ENCODE data around the gene TRPV6. TPM values are rescaled to one million over a fixed set of nuclear protein-coding genes. Genes with fewer than 3 reads are reported as not detected.

The TRPV6 gene
- total and polyA plus RNA-seq, 9 donors, result 0.03 to 9.7 (median 0.51) TPM; not detected in 4

DNA sequence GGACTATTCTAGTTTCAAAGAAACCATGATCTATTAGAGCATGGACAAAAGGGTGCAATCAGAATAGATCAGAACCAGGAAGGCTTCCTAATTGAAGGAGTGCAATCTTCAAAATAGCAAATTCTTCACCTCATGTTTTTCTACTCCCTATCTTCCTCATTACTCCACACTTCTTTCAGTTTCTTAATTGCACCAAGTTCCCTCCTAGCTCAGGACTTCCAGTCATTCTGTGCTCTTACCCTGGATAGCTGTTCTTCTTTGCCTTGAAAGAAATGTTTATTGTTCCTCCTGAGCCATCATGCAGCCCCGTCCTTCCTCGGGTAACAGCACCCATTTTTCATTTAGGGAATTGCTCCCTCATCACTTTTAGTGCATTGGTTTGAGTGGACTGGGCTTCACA lies 24.9 kb upstream of the TRPV6 start:
- Histone ChIP-seq H3K9me3 (no peaks in the 10 kb centered on the region), H3K36me3 (no peaks in the 10 kb centered on the region), H3K4me3 (no peak overlapping the region), H3K27ac (no peak overlapping the region), H3K4me1 (ENCODE audit: insufficient read depth) (no peaks in the 10 kb centered on the region), H3K27me3 (no peaks in the 10 kb centered on the region)
- intact Hi-C loops (cut with DNase I), result no loop called here
- no peak for DNase-seq
- TF ChIP-seq CTCF (IDR thresholded peaks at IDR 0.05), result no peak
- no peak for TF ChIP-seq POLR2A (IDR thresholded peaks at IDR 0.05)
- 38 to 61% (median 47%) methylated on average over 2 of the region's 2 CpGs for WGBS, 3 donors

DNA sequence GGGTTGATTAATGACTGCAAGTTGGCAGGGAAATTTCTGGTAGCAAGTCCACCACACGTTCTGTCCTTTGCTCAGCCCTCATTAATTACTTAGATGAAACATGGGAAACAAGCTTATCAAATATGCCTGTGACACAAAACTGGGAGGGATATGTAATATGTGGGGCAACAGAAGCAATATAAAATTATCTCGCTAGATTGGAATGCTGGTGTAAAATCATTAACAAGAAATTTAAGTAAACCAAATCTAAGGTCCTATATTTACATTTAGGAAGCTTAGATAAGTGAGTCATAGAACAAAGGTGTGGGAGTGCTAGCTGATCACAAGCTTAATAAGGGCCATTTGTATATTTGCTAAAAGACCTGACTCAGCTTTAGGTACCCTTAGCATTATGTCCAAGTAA lies 24.5 kb upstream of the TRPV6 start:
- no peaks in the 10 kb centered on the region for H3K36me3 ChIP-seq
- TF ChIP-seq CTCF (IDR thresholded peaks at IDR 0.05), result no peak
- TF ChIP-seq POLR2A (IDR thresholded peaks at IDR 0.05), result no peak
- no peak for TF ChIP-seq EP300 (IDR thresholded peaks at IDR 0.05)
- no peaks in the 10 kb centered on the region for H3K9me3 ChIP-seq
- H3K27me3 ChIP-seq, result no peaks in the 10 kb centered on the region
- no peak for DNase-seq
- no peak overlapping the region for H3K27ac ChIP-seq
- 28 to 40% (median 34%) methylated on average over 2 of the region's 2 CpGs for WGBS, 3 donors
- no peaks in the 10 kb centered on the region for H3K4me1 ChIP-seq (ENCODE audit: insufficient read depth)
- intact Hi-C loops (cut with DNase I), result no loop called here
- no peak overlapping the region for H3K4me3 ChIP-seq

DNA sequence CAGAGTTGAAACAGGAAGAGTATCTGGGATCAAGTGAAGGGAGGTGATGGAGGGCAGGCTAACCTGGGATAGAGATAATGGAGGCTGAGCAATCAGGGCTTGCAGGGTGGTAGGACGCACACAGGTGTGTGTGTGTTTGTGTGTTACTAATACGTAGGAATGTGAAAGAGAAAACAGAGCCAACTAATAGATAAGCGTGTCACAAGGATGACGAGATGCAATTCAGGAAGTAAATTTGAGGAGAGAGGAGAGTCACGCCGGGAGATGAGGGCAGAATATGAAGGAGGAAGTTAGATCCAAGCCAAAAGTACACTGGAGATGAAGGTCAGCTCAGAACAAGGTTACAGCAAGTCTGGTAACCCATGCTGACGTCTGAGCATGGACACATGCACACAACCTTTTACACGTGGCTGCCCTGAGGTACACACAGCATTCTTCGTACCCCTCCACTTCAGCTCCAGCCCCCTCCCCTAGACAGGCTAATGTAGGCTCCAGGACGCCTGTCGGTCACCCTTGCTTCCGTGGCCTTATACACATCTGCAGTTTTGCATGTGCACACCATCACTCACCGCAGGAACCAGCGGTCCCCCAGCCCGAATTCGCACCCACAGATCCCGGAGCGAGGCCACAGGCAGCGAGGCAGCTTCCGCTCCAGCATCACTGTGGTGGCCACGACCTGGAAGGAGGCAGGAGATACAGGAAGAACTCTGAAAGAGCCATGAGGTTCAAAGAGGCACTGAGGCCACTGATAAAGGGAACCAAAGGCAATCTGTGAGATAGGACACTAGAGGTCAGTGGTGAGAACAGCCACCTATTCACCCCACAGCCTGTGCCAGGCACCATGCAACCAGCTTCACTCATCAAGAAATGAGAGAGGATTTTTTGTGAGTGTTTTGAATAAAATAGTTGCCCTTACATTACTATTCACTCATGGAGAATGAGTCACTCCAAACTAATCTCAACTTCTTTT lies 23.7 kb upstream of the TRPV6 start:
- DNase-seq, result no peak
- Histone ChIP-seq H3K9me3 (no peaks in the 10 kb centered on the region), H3K27me3 (no peaks in the 10 kb centered on the region), H3K4me1 (ENCODE audit: insufficient read depth) (no peaks in the 10 kb centered on the region), H3K36me3 (no peaks in the 10 kb centered on the region), H3K27ac (no peak overlapping the region), H3K4me3 (no peak overlapping the region)
- no peak for TF ChIP-seq CTCF (IDR thresholded peaks at IDR 0.05)
- TF ChIP-seq POLR2A (IDR thresholded peaks at IDR 0.05), result no peak
- no peak for TF ChIP-seq EP300 (IDR thresholded peaks at IDR 0.05)
- intact Hi-C loops (cut with DNase I), result no loop called here
- 60 to 69% (median 62%) methylated on average over 21 of the region's 21 CpGs for WGBS, 3 donors

DNA sequence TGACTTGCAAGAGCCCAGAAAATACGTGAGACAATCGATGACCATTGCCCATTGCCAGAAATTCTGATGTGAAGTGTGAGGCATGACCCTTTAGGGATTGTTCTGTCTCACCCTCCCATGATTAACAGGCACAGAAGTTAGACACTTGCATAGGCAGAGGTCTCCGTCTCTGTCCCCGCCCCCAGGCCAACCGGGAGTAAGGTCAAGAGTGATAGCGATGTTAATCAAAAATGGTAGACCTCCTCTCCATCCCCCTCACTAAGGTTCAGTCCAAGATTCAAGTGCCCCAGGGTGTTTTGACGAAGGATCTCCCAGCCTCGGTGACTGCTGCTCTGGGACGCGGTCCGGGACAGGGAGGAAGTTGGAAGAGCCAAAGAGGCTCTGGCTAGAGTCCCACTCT lies 22.7 kb upstream of the TRPV6 start:
- H3K4me3 ChIP-seq, result no peak overlapping the region
- DNase-seq, result no peak
- 82 to 86% (median 84%) methylated on average over 11 of the region's 11 CpGs for WGBS, 3 donors
- no peaks in the 10 kb centered on the region for H3K4me1 ChIP-seq (ENCODE audit: insufficient read depth)
- no peak overlapping the region for H3K27ac ChIP-seq
- H3K9me3 ChIP-seq, result no peaks in the 10 kb centered on the region
- intact Hi-C loops (cut with DNase I), result no loop called here
- no peak for TF ChIP-seq EP300 (IDR thresholded peaks at IDR 0.05)
- TF ChIP-seq CTCF (IDR thresholded peaks at IDR 0.05), result no peak
- TF ChIP-seq POLR2A (IDR thresholded peaks at IDR 0.05), result no peak
- H3K36me3 ChIP-seq, result no peaks in the 10 kb centered on the region
- no peaks in the 10 kb centered on the region for H3K27me3 ChIP-seq

All from ovary (tissue), 9 donors.